ENCODE measurements around the gene DGKI.

Gene DGKI

DNA sequence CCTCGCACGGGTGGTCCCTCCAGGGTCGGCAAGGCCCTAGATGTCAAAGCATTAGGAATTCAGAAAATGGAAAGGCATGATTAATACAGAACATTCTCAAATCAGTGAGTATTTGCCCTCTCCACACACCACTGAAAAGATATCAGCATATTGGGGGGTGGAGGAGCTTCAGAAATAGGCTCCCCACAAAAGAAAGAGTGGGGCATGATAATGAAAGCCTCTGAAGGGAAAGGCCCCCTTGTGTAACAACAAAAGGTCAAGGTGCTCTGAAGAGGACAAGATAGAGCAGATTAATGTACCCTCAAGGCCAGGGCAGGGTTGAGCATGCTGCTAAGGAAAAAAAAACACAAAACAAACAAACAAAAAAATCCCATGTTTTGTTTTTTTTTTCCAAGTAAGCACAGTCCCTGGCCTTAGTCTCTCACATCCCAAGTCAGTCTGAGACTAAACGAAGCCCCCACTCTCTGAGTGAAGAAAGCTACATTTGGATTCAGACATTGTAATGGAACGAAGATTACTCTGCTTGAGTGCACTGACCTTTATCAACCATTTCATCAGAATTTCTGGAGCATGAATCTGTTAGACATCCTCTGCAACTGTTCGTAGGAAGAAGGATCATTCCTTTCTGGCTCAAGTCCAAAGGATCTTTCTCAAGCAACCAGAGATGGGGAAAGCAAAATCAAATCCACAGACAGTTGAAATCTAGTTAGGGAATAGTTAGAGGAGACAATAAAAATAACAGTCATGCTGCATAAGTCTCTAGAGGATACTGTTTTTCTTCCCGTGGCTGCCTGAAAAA lies 27.4 kb upstream of the DGKI start:
- in situ Hi-C loops (cut with MboI; ENCODE audit: low sequenced_read_pairs): no loop called here

DNA sequence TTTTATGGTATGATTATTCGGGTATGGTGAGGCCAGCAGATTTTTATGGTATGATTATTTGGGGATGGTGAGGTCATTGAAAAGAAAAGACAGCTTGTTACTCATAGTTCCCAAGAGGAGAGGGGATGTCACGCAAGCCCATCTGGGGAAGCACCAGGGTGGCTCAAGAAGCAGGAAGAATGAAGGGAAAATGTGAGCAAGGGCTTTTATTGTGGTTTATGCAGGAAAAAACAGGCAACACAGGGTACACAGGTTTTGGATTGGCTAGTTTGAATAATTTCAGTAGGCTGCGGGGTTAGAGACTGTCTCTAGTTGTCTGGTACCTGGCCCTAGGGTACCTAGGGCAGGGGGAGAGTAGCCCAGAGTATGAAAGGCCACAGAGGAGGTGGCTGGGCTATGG lies 26.8 kb upstream of the DGKI start:
- in situ Hi-C loops (cut with MboI; ENCODE audit: low sequenced_read_pairs): no loop called here

- in situ Hi-C loops (cut with MboI; ENCODE audit: low sequenced_read_pairs): no loop called here
Observed at GRCh38 chr7:137871170-137871915, 24.6 kb upstream of the DGKI start.

- in situ Hi-C loops (cut with MboI; ENCODE audit: low sequenced_read_pairs): no loop called here
Observed at GRCh38 chr7:137870684-137871083, 23.9 kb upstream of the DGKI start.

GRCh38 chr7:137870078-137870477 lies 23.3 kb upstream of the DGKI start:
- in situ Hi-C loops (cut with MboI; ENCODE audit: low sequenced_read_pairs): no loop called here

DNA sequence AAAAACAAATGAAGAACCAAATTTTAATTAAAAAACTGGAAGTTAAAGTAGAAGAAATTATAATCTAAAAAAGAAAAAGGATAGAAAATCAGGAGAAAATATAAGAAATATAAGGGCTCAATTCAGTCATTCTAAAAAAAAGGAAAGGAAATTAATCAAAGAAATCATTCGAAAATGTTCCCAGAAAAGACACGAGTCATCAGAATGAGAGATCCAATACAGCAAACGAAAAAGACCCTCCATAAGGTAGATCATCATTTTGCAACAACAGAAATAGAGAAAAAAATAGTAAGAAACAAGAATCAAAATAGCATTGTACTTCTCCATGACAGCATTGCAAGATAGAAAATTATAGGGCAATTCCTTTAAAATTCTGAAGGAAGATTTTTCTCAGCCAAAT lies 22.5 kb upstream of the DGKI start:
- in situ Hi-C loops (cut with MboI; ENCODE audit: low sequenced_read_pairs): no loop called here

- in situ Hi-C loops (cut with MboI; ENCODE audit: low sequenced_read_pairs): no loop called here
Observed at GRCh38 chr7:137867289-137867688, 20.5 kb upstream of the DGKI start.

DNA sequence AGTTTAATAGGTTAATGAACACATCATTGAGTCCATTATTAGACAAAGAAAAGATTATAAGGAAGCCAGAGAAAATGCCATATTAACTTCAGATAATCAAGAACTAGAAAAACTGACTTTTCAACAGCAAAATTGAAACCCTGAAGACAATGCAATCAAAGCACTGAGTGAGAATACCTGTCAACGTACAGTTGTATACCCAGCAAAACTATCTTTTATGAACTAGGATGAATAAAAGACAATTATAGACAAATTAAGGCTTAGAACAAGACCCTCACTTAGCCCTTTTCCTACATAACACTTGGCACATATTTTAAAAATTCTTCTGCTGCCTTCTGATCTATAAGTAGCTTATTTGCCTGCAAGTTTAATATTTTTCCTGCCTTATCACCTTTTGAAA lies 19.0 kb upstream of the DGKI start:
- in situ Hi-C loops (cut with MboI; ENCODE audit: low sequenced_read_pairs): no loop called here

DNA sequence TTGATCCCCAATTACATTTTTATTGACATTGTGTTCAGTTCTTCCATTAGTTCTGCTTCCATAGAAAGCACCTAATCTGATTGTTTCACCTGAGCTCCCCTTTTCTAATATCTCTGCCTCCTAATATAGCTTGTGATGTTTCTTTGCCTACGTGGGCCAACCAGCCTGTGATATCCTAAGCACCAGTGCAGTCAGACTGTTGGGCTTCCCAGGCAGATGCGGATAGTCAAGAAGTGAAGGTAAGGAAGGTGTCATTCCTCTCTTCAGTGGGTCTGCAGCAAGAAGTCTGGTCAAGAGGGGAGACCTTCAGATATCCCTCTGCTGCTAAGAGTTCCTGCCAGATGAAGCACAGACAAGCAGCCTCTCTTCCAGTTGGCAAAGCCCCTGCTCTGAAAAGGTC lies 16.2 kb upstream of the DGKI start:
- in situ Hi-C loops (cut with MboI; ENCODE audit: low sequenced_read_pairs): no loop called here

- in situ Hi-C loops (cut with MboI; ENCODE audit: low sequenced_read_pairs): no loop called here
Observed at GRCh38 chr7:137862358-137862757, 15.6 kb upstream of the DGKI start.

GRCh38 chr7:137860542-137860941 lies 13.8 kb upstream of the DGKI start:
- in situ Hi-C loops (cut with MboI; ENCODE audit: low sequenced_read_pairs): no loop called here

- in situ Hi-C loops (cut with MboI; ENCODE audit: low sequenced_read_pairs): no loop called here
Observed at GRCh38 chr7:137853053-137853452, 6.3 kb upstream of the DGKI start.

DNA sequence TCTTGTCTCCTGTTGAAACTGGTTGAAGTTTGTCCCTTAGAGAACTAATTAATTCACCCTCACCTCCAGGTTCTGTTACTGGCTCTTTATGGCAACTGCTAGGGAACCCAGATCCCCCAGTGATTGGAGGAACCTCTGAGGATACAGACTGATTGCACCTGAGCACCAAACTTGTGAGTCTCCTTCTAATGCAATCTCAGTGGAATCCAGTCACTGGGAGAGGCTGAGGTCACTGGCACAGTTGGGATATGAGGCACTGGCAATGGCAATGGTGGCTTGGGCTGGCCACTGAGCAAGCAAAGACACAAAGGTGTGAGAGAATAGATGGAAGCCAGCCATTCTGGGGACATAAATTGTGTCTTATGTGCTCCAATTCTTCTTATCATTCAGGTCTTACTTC lies 5.3 kb upstream of the DGKI start:
- in situ Hi-C loops (cut with MboI; ENCODE audit: low sequenced_read_pairs): no loop called here

GRCh38 chr7:137850972-137851945 lies 4.5 kb upstream of the DGKI start:
- in situ Hi-C loops (cut with MboI; ENCODE audit: low sequenced_read_pairs): no loop called here

GRCh38 chr7:137850571-137850970 lies 3.8 kb upstream of the DGKI start:
- in situ Hi-C loops (cut with MboI; ENCODE audit: low sequenced_read_pairs): no loop called here

DNA sequence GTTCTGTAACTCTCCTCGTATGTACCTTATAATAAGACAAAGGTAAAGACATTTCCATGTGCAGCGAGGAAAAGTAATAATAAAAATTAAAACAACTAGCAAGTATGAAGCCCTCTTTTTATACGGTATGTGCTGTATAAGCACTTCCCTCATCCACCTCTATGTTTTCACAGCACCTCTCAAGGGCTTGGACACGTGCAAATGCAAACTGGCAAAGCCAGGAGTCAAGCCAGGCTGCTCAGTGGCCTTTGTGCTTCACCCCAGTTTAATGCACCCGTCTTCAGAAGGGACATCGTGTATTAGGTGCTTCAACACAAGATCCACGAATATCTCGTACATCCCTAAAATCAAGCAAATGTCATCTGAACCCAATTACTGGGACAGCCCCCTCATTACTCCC lies 1.3 kb upstream of the DGKI start:
- in situ Hi-C loops (cut with MboI; ENCODE audit: low sequenced_read_pairs): no loop called here

DNA sequence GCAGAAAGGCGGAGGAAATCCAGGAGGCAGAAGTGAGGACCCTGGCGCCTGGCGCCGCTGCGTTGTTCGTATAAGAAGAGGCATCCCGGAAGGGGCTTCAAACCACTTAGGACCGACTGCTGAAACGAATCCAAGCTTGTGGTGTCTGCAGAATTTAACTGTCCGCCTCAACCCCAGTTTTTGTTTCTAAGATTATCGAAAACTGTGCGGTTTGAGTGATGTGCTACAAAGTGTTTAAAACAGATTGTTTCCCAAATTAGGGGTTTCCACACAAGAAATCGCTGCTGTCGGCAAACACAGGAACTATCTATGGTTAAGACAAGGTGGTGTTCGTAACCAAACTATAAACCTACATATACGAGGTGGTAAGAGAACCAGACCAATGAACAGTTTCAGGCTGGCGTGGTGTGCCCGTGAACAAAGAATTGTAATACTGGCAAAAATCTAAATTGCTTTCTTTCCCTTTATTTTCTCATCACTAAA lies 835 bp upstream of the DGKI start:
- in situ Hi-C loops (cut with MboI; ENCODE audit: low sequenced_read_pairs): no loop called here

- in situ Hi-C loops (cut with MboI; ENCODE audit: low sequenced_read_pairs): no loop called here
Observed at GRCh38 chr7:137846549-137846826, 286 bp downstream of the DGKI start.

DNA sequence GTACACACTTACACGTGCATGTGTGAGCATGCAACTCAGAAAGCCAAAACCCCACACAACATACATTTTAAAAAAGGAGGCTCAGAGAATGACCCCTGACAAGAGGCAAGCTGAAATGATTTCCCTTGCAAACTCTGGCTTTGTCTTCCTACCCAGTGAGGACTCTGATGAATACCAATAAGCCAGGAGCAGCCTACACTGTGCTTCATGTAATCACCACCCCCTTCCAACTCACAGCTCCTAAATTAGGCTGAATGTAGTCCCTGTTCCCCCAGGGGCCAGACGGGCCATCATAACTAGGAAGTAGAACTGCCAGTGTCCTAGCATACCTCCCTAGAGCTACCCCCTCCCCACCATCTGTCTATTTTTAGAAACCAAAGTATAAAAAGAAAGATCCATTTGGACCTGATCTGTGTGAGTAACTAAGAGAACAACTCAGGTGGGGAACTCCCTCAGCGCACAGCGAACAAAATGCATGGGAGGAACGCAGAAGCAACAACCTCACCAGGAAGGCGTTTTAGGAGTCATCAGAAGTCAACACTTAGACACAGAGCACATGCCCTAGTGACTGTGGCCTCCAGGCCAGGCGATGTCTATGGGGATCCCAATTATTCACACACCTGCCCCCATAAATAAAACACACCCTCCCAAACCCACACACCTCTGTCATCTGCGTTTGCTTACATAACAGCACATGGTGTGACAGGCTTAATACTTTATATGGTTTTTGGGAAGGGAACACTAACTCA lies 1.9 kb downstream of the DGKI start:
- in situ Hi-C loops (cut with MboI; ENCODE audit: low sequenced_read_pairs): no loop called here

- in situ Hi-C loops (cut with MboI; ENCODE audit: low sequenced_read_pairs): no loop called here
Observed at GRCh38 chr7:137839903-137840779, 6.6 kb downstream of the DGKI start.

Data from HL-60/S4 treated with phorbol 12-myristate 13-acetate at 8.2 ng/mL for 4 days and 3 days (cell line).